Measurements from ENCODE around the gene SEC24B. TPM values are rescaled to one million over a fixed set of nuclear protein-coding genes. Genes with fewer than 3 reads are reported as not detected.

Gene SEC24B
- total RNA-seq, 1 experiment from 2014 or later = 39.3 TPM

DNA sequence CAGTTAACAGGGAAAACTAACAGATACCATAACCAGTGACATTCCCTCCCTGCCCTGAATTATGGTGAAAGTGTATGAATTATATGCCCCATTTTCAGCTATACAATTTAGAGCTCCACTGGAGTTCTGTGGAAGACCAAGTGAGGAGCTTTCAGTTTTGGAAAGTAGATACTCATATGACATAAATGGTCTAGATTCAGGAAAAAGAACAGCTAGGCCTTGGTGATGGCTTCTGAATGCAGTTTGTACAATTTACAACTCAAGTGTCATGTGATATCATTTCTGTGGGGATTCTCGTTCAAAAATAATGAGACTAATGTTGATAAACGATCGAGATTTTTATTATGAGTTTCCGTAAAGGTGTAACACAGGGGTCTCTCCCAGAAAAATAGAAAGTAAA is 8.2 kb upstream of the SEC24B start:
- no peak overlapping the region for H3K4me3 ChIP-seq (ENCODE audit: low read depth, low read length, poor library complexity, severe bottlenecking)
- no peaks in the 10 kb centered on the region for H3K27me3 ChIP-seq (replicated peaks; ENCODE audit: insufficient read depth, low read depth, low read length, poor library complexity)
- TF ChIP-seq, protein P1, sequence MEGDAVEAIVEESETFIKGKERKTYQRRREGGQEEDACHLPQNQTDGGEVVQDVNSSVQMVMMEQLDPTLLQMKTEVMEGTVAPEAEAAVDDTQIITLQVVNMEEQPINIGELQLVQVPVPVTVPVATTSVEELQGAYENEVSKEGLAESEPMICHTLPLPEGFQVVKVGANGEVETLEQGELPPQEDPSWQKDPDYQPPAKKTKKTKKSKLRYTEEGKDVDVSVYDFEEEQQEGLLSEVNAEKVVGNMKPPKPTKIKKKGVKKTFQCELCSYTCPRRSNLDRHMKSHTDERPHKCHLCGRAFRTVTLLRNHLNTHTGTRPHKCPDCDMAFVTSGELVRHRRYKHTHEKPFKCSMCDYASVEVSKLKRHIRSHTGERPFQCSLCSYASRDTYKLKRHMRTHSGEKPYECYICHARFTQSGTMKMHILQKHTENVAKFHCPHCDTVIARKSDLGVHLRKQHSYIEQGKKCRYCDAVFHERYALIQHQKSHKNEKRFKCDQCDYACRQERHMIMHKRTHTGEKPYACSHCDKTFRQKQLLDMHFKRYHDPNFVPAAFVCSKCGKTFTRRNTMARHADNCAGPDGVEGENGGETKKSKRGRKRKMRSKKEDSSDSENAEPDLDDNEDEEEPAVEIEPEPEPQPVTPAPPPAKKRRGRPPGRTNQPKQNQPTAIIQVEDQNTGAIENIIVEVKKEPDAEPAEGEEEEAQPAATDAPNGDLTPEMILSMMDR (conservative IDR thresholded peaks at IDR 0.05; ENCODE audit: low read depth, low read length) = no peak
- no peak for TF ChIP-seq EZH2 (IDR thresholded peaks at IDR 0.05; ENCODE audit: borderline replicate concordance, low read depth, low read length, poor library complexity, severe bottlenecking)
- POLR2A ChIA-PET (ENCODE audit: low non-redundant PET) = no interaction called here
- no peaks in the 10 kb centered on the region for H3K4me1 ChIP-seq (ENCODE audit: insufficient read depth, low read length, poor library complexity, severe bottlenecking)
- H3K36me3 ChIP-seq (ENCODE audit: insufficient read depth, low read length, poor library complexity, severe bottlenecking) = no peaks in the 10 kb centered on the region
- no peak overlapping the region for H3K27ac ChIP-seq (ENCODE audit: low read depth, low read length, poor library complexity, severe bottlenecking)
- CTCF ChIA-PET = interaction anchor here (1.1 kb wide), 1 partner anchor 379 kb away, joined by 4 read pairs; no protein-coding TSS in a partner anchor
- DNase-seq (ENCODE audit: low spot score) = no peak
- intact Hi-C loops (cut with micrococcal nuclease; ENCODE audit: unreplicated experiment) = no loop called here
- H3K9me3 ChIP-seq (ENCODE audit: low read depth, low read length, poor library complexity, severe bottlenecking) = no peaks in the 10 kb centered on the region
- no TSS peak for BruUV-seq (replicated peaks)

DNA sequence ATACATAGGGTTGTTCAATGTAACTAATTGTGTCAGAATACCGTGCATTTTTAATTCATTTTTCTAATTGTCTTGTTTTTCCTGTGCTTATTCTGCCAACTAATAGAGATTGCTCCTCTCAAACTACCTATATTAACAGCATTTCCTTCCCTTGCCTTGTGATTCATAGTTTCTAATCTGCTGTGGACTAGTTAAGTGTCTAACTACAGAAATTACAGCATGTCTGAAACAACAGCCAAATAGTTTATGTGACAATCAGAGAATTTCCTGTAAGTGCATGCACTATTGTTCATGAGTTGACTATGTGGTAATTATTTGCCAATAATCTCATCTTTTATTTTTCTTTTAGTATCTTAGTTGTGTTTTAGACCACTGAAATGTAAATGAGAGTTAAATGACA is 4.1 kb upstream of the SEC24B start:
- no peak for DNase-seq (ENCODE audit: low spot score)
- intact Hi-C loops (cut with micrococcal nuclease; ENCODE audit: unreplicated experiment) = no loop called here
- Histone ChIP-seq H3K9me3 (ENCODE audit: low read depth, low read length, poor library complexity, severe bottlenecking) (no peaks in the 10 kb centered on the region), H3K27me3 (replicated peaks; ENCODE audit: insufficient read depth, low read depth, low read length, poor library complexity) (no peaks in the 10 kb centered on the region), H3K4me1 (ENCODE audit: insufficient read depth, low read length, poor library complexity, severe bottlenecking) (peaks cover 11% of the 10 kb centered on the region), H3K27ac (ENCODE audit: low read depth, low read length, poor library complexity, severe bottlenecking) (no peak overlapping the region), H3K4me3 (ENCODE audit: low read depth, low read length, poor library complexity, severe bottlenecking) (no peak overlapping the region), H3K36me3 (ENCODE audit: insufficient read depth, low read length, poor library complexity, severe bottlenecking) (no peaks in the 10 kb centered on the region)
- no TSS peak for BruUV-seq (replicated peaks)
- ChIA-PET POLR2A (ENCODE audit: low non-redundant PET) (no interaction called here), CTCF (no interaction called here)
- TF ChIP-seq, protein P1 (conservative IDR thresholded peaks at IDR 0.05; ENCODE audit: low read depth, low read length) = no peak
- no peak for TF ChIP-seq EZH2 (IDR thresholded peaks at IDR 0.05; ENCODE audit: borderline replicate concordance, low read depth, low read length, poor library complexity, severe bottlenecking)

DNA sequence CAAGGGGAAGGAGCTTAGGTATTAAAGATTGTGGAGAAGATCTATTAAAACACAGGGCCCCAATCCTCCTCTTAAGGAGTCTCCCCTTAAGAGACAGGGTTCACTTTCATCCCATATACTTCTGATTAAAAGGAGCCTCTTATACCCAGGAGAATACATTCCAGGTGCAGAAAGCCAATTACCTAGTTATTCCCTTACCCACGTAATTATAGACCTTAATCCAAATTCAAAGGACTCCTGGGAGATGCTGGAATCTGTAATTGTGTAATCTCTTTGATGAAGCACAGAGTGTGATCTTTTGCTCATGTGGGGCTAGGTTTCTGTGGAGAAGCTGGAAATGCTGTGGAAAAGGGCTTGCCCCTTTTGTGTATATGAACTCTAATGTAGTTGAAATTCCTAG is 1.4 kb upstream of the SEC24B start:
- intact Hi-C loops (cut with micrococcal nuclease; ENCODE audit: unreplicated experiment) = loop anchor here (5.0 kb wide), 2 partner anchors 140 to 225 kb away; no protein-coding TSS in a partner anchor
- POLR2A ChIA-PET (ENCODE audit: low non-redundant PET) = no interaction called here
- H3K27ac ChIP-seq (ENCODE audit: low read depth, low read length, poor library complexity, severe bottlenecking) = no peak overlapping the region

More for the DNA sequence above, 1.4 kb upstream of the SEC24B start:
- no TSS peak for BruUV-seq (replicated peaks)
- no peak for DNase-seq (ENCODE audit: low spot score)
- TF ChIP-seq, protein P1 (conservative IDR thresholded peaks at IDR 0.05; ENCODE audit: low read depth, low read length) = no peak
- TF ChIP-seq EZH2 (IDR thresholded peaks at IDR 0.05; ENCODE audit: borderline replicate concordance, low read depth, low read length, poor library complexity, severe bottlenecking) = no peak
- Histone ChIP-seq H3K4me3 (ENCODE audit: low read depth, low read length, poor library complexity, severe bottlenecking) (no peak overlapping the region), H3K27me3 (replicated peaks; ENCODE audit: insufficient read depth, low read depth, low read length, poor library complexity) (no peaks in the 10 kb centered on the region), H3K4me1 (ENCODE audit: insufficient read depth, low read length, poor library complexity, severe bottlenecking) (peaks cover 29% of the 10 kb centered on the region), H3K9me3 (ENCODE audit: low read depth, low read length, poor library complexity, severe bottlenecking) (no peaks in the 10 kb centered on the region), H3K36me3 (ENCODE audit: insufficient read depth, low read length, poor library complexity, severe bottlenecking) (no peaks in the 10 kb centered on the region)
- CTCF ChIA-PET = interaction anchor here (0.6 to 1.7 kb wide), 4 partner anchors 20 to 372 kb away, joined by 4 to 7 read pairs (median 5); no protein-coding TSS in a partner anchor
